GM18909 (cell line): Measurements from ENCODE around the gene YJEFN3.

Experiments used
- ATAC-seq: cut with Tn5 transposase; IDR thresholded peaks from one replicate; pipeline ENCODE4 v1.9.1; 2021; ENCODE audit warnings: mild to moderate bottlenecking; ENCODE audit not compliant: unreplicated experiment, poor library complexity

YJEFN3 gene

GRCh38 chr19:19535311-19536191 is 6.8 kb downstream of the YJEFN3 start:
- ATAC-seq: no peak

GRCh38 chr19:19537075-19538048 is 8.7 kb downstream of the YJEFN3 start:
- no peak for ATAC-seq

- no peak for ATAC-seq
Observed at GRCh38 chr19:19538061-19538784, 9.5 kb downstream of the YJEFN3 start, which contains the start of gene CILP2. TSS of gene CILP2 (plus strand) at chr19:19538265. CDS start at chr19:19538350, 85 bp downstream.

- ATAC-seq: no peak
Observed at GRCh38 chr19:19538785-19539166, 10.1 kb downstream of the YJEFN3 start.

GRCh38 chr19:19539698-19540063 is 11.0 kb downstream of the YJEFN3 start:
- no peak for ATAC-seq

- ATAC-seq: no peak
Observed at GRCh38 chr19:19540064-19540714, 11.5 kb downstream of the YJEFN3 start.

- no peak for ATAC-seq
Observed at GRCh38 chr19:19540715-19541515, 12.2 kb downstream of the YJEFN3 start.

- no peak for ATAC-seq
Observed at GRCh38 chr19:19541616-19542015, 12.9 kb downstream of the YJEFN3 start.

- ATAC-seq: no peak
Observed at GRCh38 chr19:19542507-19542906, 13.8 kb downstream of the YJEFN3 start.

GRCh38 chr19:19543101-19543500 is 14.4 kb downstream of the YJEFN3 start:
- ATAC-seq: no peak

- no peak for ATAC-seq
Observed at GRCh38 chr19:19543640-19544039, 14.9 kb downstream of the YJEFN3 start.

GRCh38 chr19:19544257-19544953 is 15.7 kb downstream of the YJEFN3 start:
- ATAC-seq: no peak

GRCh38 chr19:19544954-19545591 is 16.4 kb downstream of the YJEFN3 start:
- no peak for ATAC-seq

GRCh38 chr19:19545707-19546106 is 17.0 kb downstream of the YJEFN3 start:
- no peak for ATAC-seq

GRCh38 chr19:19546751-19547162 is 18.0 kb downstream of the YJEFN3 start:
- no peak for ATAC-seq

- no peak for ATAC-seq
Observed at GRCh38 chr19:19547674-19548336, 19.1 kb downstream of the YJEFN3 start.

GRCh38 chr19:19548915-19549759 is 20.4 kb downstream of the YJEFN3 start:
- no peak for ATAC-seq
